Fibroblast of peridontal ligament (primary cell): ENCODE results near the gene SLC9C2.
A peak's percentile ranks its signal among the peaks of the same experiment; 100 is the strongest.
"Not testable (repeated sequence)": the region's sequence is repeated elsewhere in the genome, so short reads cannot be mapped to it uniquely, and the experiment has no call there.

ENCODE experiments used
- DNase-seq: peaks from one replicate; pipeline ENCODE4 v3.0.0-alpha.2; 2010; ENCODE audit errors: extremely low read depth

SLC9C2 gene

GRCh38 chr1:173481195-173481772 lies 121.6 kb downstream of the SLC9C2 start:
- no peak for DNase-seq

GRCh38 chr1:173479649-173480048 lies 123.2 kb downstream of the SLC9C2 start:
- peak; percentile 37 for DNase-seq

GRCh38 chr1:173478094-173478674 lies 124.7 kb downstream of the SLC9C2 start:
- peak; percentile 64 for DNase-seq

GRCh38 chr1:173477286-173478093 lies 125.4 kb downstream of the SLC9C2 start, which contains the start of gene PRDX6:
Gene PRDX6 (plus strand): TSS chr1:173477335. CDS start chr1:173477398, 63 bp downstream.
- peak; percentile 68 for DNase-seq

- DNase-seq, result peak; percentile 71
These were observed 126.1 kb downstream of the SLC9C2 start for GRCh38 chr1:173476665-173477285.

GRCh38 chr1:173476197-173476664 lies 126.6 kb downstream of the SLC9C2 start:
- no peak for DNase-seq

GRCh38 chr1:173475564-173476196 lies 127.2 kb downstream of the SLC9C2 start:
- DNase-seq, result peak; percentile 83

GRCh38 chr1:173474780-173475421 lies 128.0 kb downstream of the SLC9C2 start:
- not testable (repeated sequence) for DNase-seq

GRCh38 chr1:173474097-173474779 lies 128.6 kb downstream of the SLC9C2 start:
- peak; percentile 19 for DNase-seq

GRCh38 chr1:173473599-173474011 lies 129.3 kb downstream of the SLC9C2 start:
- peak; percentile 56 for DNase-seq

- no peak for DNase-seq
These were observed 132.3 kb downstream of the SLC9C2 start for GRCh38 chr1:173470608-173471007.

- no peak for DNase-seq
These were observed 133.2 kb downstream of the SLC9C2 start for GRCh38 chr1:173469656-173470055.

GRCh38 chr1:173467426-173467825 lies 135.4 kb downstream of the SLC9C2 start:
- DNase-seq, result peak; percentile 8

GRCh38 chr1:173464185-173464584 lies 138.7 kb downstream of the SLC9C2 start:
- DNase-seq, result not testable (repeated sequence)

- peak; percentile 6 for DNase-seq
These were observed 140.2 kb downstream of the SLC9C2 start for GRCh38 chr1:173462666-173463065.

- no peak for DNase-seq
These were observed 143.0 kb downstream of the SLC9C2 start for GRCh38 chr1:173459885-173460284.

- no peak for DNase-seq
These were observed 147.8 kb downstream of the SLC9C2 start for GRCh38 chr1:173454966-173455524.

- peak; percentile 45 for DNase-seq
These were observed 148.9 kb downstream of the SLC9C2 start for GRCh38 chr1:173453982-173454381.

- no peak for DNase-seq
These were observed 150.9 kb downstream of the SLC9C2 start for GRCh38 chr1:173451981-173452380.
